ENCODE results near the gene SIPA1. TPM values are rescaled to one million over a fixed set of nuclear protein-coding genes. Genes with fewer than 3 reads are reported as not detected.
A peak's percentile ranks its signal among the peaks of the same experiment; 100 is the strongest.

SIPA1 gene
- total RNA-seq, 1 donor from 2014 or later: 23.5 TPM

- DNase-seq: no peak
Measured at GRCh38 chr11:65607614-65608426, 30.1 kb upstream of the SIPA1 start.

DNA sequence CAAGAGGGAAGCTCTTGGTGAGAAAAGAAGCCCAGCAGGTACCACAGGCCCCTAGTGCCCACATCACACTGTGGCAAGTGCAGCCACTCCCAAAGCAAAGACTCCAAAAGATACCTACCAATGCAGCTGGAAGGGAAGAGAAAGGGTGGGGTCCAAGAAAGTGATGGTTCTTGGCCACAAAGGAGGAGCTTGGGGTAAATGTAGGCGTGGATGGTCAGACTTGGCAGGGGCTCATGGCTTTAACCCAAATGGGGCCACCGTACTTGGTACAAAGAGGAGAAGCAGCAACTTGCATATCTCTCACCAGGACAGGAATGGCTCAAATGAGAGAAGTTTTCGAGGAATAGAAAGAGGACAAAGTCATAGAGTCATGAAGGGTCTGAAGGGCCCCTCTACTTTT, 28.7 kb upstream of the SIPA1 start:
- no peak for DNase-seq

GRCh38 chr11:65609665-65610064, 28.2 kb upstream of the SIPA1 start:
- DNase-seq: no peak

DNA sequence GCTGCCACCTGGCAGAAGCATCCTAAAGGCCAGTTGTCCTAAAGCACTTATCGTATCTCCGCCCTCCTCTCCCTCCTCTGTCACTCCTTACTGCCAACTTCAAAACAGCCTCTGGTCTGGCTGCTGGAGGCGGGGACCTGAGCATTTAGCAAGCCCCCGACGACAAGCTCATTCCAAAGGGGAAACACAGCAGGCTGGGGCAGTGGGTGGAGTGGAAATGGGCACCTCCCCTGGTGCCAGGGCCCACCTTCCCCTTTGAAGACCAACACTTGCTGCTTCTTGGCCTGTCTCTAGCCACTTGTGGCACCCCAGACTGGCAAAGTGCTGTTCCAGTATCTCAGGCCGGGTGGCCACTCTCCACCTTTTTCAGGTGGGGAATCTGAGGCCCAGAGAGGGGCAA, 27.5 kb upstream of the SIPA1 start:
- DNase-seq: no peak

GRCh38 chr11:65611028-65611757, 26.7 kb upstream of the SIPA1 start:
- no peak for DNase-seq

GRCh38 chr11:65611758-65612603, 25.9 kb upstream of the SIPA1 start:
- DNase-seq: no peak

DNA sequence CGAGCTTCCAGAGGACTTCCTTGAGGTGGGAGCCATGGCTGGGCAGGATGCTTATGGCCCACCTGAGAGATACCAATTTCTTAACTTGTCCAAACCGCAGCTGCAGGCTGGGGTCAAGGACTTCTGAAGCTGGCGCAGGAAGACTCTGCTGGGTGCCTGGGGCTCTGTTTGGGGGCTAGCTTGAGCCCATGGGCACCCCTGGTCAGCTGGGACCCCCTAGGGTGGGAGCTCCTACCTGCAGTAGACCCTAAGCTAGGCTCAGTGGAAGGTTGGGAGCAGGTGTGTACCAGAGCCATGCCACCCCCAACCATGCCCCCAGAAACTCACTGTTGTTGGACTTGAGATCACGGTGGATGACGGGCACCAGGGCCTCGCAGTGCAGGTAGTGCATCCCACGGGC, 25.2 kb upstream of the SIPA1 start:
- no peak for DNase-seq

GRCh38 chr11:65613091-65613928, 24.6 kb upstream of the SIPA1 start:
- no peak for DNase-seq

GRCh38 chr11:65615229-65615949, 22.5 kb upstream of the SIPA1 start, which contains the start of gene PCNX3:
Gene PCNX3, plus strand, starts transcription at chr11:65615776. Its CDS starts 536 bp downstream, at chr11:65616312.
- peak; percentile 100 for DNase-seq

DNA sequence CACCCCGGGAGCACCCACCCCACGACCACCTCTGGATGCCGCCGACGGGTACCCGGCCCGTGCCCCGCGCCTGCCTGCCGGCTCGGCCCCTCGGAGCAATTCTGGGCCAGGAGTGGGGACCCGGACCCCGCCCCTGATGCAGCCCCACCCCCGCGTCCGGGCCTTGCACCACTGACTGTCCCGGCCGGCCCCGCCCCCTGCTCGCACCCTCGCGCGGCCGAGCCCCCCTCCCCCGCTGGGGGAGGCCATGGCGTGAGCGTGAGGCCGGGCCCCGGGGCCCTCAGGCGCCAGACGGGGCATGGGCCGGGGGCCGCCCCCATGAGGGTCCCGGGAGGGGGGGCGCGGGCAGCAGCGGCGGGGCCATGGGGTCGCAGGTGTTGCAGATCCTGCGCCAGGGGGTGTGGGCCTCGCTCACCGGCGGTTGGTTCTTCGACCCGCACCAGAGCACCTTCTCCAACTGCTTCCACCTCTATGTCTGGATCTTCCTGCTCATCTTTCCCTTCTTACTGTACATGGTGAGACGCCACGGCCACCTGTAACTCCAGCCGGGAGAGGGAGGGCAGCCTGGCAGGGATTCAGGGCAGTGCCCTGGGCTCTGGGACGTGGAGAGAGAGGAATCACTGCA, 21.8 kb upstream of the SIPA1 start:
- peak; percentile 35 for DNase-seq

- DNase-seq: no peak
Measured at GRCh38 chr11:65616575-65617001, 21.3 kb upstream of the SIPA1 start.

- DNase-seq: no peak
Measured at GRCh38 chr11:65617136-65617850, 20.6 kb upstream of the SIPA1 start.

GRCh38 chr11:65617990-65618751, 19.7 kb upstream of the SIPA1 start:
- DNase-seq: no peak

- DNase-seq: no peak
Measured at GRCh38 chr11:65618763-65619162, 19.1 kb upstream of the SIPA1 start.

GRCh38 chr11:65619281-65619928, 18.5 kb upstream of the SIPA1 start:
- DNase-seq: no peak

DNA sequence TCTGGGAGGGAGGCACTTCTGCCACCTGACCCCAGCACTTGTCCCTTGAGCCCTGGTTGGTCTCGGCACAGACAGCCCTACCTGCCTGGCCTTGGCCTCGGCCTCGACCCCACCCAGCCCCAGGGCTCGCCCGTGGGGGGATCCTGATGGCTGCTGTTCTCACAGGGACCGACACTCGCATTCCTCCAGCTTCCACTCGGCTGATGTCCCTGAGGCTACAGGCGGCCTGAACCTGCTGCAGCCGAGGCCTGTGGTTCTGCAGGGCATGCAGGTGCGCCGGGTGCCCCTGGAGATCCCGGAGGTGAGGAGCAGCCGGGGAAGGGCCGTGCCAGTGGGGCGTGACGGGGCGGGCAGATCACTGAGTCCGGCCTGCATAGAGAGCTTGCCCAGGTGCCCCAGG, 17.2 kb upstream of the SIPA1 start:
- DNase-seq: no peak

- no peak for DNase-seq
Measured at GRCh38 chr11:65621460-65621859, 16.4 kb upstream of the SIPA1 start.

GRCh38 chr11:65622011-65622410, 15.9 kb upstream of the SIPA1 start:
- no peak for DNase-seq

Measured in tongue (tissue), 2 donors.